D721Med (cell line): ENCODE results near the gene CLHC1.

Experiments used
- DNase-seq: peaks from one replicate; pipeline ENCODE4 v3.0.0; 2011; ENCODE audit warnings: low spot score; ENCODE audit not compliant: insufficient read length
- FAIRE-seq: peaks from 2 replicates; lab custom pipeline; 2011; peaks lifted over from hg19 to GRCh38; lab: Jason Lieb, UNC
- CTCF ChIP-seq: IDR thresholded peaks from 2 replicates; pipeline ENCODE4 v1.5.1; 2012; ENCODE audit warnings: mild to moderate bottlenecking, control low read depth; ENCODE audit not compliant: insufficient read depth; ENCODE audit errors: missing control alignments

The CLHC1 gene

DNA sequence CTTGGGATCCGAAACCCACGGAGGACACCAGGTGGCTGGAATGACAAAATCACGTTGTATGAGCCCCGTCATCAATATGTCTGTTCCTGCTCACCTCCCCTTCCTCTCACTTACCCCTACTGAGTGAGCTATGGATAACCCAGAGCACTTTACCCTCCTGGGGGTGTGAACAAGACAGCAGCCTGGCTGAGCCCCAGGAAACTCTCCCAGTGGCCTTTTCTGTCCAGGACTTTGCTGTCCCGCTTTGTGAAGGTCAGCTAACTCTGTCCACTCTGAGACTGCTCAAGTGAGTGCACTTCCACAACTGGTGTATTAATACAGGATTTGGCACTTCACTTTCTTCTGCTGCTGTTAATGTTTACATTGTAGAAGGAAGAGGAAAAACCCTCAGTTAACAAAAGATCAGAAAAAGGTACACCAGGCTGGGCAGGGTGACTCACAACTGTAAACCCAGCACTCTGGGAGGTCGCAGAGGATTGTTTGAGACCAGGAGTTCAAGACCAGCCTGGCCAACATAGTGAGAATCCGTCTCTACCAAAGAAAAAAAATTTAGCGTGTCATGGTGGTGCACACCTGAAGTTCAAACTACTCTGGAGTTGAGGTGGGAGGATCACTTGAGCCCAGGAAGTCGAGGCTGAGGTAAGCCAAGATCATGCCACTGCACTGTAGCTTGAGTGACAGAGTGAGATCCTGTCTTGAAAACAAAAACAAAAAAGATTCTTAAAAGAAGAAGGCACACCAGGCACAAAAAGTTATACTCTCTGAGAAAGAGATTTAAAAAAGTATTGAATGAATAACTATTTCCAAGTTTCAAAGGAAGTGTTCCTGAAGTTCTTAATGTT, 90.3 kb downstream of the CLHC1 start:
- DNase-seq: no peak
- no peak for TF ChIP-seq CTCF
- FAIRE-seq: no peak

DNA sequence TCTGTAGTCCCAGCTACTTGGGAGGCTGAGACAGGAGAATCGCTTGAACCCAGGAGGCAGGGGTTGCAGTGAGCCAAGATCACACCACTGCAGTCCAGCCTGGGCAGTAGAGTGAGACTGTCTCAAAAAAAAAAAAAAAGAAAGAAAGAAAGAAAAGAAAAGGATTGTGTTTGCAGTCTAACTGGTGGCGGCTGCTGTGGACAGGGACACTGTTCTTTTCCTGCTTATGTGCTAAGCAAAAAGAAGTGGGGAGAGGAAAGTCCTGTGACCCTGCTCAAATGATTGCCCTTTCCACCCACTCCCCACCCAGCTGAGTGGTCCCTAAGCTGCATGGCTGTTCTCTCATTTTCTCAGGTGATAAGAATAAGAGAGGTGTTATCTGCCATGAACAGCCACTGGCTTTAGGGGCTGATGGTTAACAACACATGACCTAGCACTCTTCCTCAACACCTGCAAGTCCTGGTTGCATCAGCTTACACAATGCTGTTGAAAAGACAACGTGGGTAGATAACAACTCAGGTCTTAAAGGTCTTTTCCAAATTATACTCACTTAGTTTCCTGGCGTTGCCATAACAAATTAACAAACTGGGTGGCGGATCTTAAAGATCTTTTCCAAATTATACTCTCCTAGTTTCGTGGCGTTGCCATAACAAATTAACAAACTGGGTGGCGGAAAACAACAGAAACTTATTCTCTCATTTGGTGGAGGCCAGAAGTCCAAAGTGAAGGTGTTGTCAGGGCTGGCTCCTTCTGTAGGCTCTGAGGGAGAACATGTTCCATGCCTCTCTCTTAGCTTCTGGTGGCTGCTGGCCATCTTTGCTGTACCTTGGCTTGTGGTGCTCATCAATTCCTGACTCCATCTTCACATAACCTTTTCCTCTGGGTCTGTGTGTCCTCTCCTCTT, 91.5 kb downstream of the CLHC1 start:
- no peak for FAIRE-seq
- DNase-seq: no peak
- TF ChIP-seq CTCF: no peak

DNA sequence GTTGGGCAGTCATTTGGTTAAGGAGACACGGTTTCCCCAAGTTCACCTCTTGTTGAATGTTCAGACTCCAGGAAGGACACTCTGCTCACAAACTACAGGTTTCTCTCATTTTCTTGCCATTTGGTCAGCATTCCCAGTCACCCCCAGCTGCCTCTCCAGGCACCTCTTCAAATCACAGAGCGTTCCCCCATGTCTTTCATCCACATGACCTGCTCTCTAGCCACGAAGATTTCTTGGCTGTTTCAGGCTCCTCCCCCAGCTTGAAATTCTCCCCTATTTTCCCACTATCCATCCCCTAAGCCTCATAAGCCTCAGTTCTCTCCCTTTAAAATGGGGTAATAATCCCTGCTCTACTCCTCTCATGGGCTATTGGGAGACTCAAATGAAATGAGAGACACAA, 92.8 kb downstream of the CLHC1 start:
- no peak for TF ChIP-seq CTCF
- FAIRE-seq: no peak
- no peak for DNase-seq

- no peak for FAIRE-seq
- no peak for TF ChIP-seq CTCF
- no peak for DNase-seq
These were observed 93.2 kb downstream of the CLHC1 start for GRCh38 chr2:55138882-55139229.

GRCh38 chr2:55138014-55138881, 93.8 kb downstream of the CLHC1 start:
- FAIRE-seq: no peak

More at GRCh38 chr2:55138014-55138881, 93.8 kb downstream of the CLHC1 start:
- no peak for DNase-seq
- TF ChIP-seq CTCF: no peak
